Gastroesophageal sphincter (tissue), 3 donors: Measurements from ENCODE around the gene CPSF4L.

Experiments
- EP300 ChIP-seq: sonication (generic); formaldehyde crosslinking; IDR thresholded peaks from one replicate; pipeline ENCODE4 v1.6.1; 2017; ENCODE audit warnings: antibody characterized with exemption, mild to moderate bottlenecking
- POLR2A ChIP-seq, 2 donors: fragments of 450-650 bp; IDR thresholded peaks; one replicate each; pipeline ENCODE4 v1.6.1; 2017; ENCODE audit warnings: antibody characterized with exemption in 2 of 2, mild to moderate bottlenecking in 2 of 2, moderate library complexity in 1 of 2
- POLR2AphosphoS5 ChIP-seq: sonication (generic); formaldehyde crosslinking; IDR thresholded peaks from one replicate; pipeline ENCODE4 v1.6.1; 2017; ENCODE audit warnings: antibody characterized with exemption
- TF ChIP-seq, protein P1 (sequence below), 4 experiments: fragments of 200-600 bp in 2 of 4; fragments of 450-650 bp in 2 of 4; sonication (generic) in 1 of 4; IDR thresholded peaks; one replicate each; pipeline ENCODE4 v1.5.1; 2017 to 2019; ENCODE audit warnings: antibody characterized with exemption in 4 of 4, mild to moderate bottlenecking in 2 of 4, moderate library complexity in 2 of 4

DNA sequence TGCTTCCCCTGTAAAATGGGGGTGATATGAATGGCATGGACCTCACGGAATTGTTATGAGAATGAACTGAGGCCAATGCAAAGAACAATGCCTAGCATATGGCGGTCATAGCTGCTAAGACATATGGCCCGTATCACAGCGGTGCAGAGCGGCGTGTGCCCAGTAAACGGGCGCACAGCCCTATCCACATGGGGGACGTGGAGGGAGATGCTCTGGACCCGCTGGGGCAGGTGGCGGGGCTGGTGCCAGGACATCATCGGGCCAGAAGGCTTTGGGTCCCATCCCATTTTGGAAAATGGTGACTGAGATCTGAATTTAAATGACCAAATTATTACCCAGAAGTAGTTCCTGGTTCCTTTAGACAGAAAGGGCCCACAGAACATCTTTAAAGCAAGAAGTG is 18.5 kb upstream of the CPSF4L start:
- TF ChIP-seq, protein P1, sequence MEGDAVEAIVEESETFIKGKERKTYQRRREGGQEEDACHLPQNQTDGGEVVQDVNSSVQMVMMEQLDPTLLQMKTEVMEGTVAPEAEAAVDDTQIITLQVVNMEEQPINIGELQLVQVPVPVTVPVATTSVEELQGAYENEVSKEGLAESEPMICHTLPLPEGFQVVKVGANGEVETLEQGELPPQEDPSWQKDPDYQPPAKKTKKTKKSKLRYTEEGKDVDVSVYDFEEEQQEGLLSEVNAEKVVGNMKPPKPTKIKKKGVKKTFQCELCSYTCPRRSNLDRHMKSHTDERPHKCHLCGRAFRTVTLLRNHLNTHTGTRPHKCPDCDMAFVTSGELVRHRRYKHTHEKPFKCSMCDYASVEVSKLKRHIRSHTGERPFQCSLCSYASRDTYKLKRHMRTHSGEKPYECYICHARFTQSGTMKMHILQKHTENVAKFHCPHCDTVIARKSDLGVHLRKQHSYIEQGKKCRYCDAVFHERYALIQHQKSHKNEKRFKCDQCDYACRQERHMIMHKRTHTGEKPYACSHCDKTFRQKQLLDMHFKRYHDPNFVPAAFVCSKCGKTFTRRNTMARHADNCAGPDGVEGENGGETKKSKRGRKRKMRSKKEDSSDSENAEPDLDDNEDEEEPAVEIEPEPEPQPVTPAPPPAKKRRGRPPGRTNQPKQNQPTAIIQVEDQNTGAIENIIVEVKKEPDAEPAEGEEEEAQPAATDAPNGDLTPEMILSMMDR (IDR thresholded peaks at IDR 0.05) = no peak
- no peak for TF ChIP-seq POLR2AphosphoS5
- TF ChIP-seq EP300 = no peak
- TF ChIP-seq POLR2A (IDR thresholded peaks at IDR 0.05) = no peak
